OCI-LY1 (cell line): ENCODE data around the gene CXCL5.

Experiments
- H2AFZ ChIP-seq: fragments of 200-600 bp; sonication (generic), shearing (Covaris generic); 2 replicates; pipeline ENCODE4 v1.6.0; 2014; ENCODE audit warnings: antibody characterized with exemption, mild to moderate bottlenecking, low read length
- H3F3A ChIP-seq: fragments of 200-600 bp; sonication (generic), shearing (Covaris generic); 2 replicates; pipeline ENCODE4 v1.6.0; 2014; ENCODE audit warnings: mild to moderate bottlenecking, antibody characterized with exemption, low read length, moderate library complexity; ENCODE audit not compliant: insufficient read depth
- H3K27ac ChIP-seq: fragments of 200-600 bp; sonication (generic); 2 replicates; pipeline ENCODE4 v1.5.1; 2014; ENCODE audit warnings: low read length, mixed run types, mild to moderate bottlenecking, low read depth; ENCODE audit not compliant: poor library complexity, severe bottlenecking
- H3K27me3 ChIP-seq: fragments of 200-600 bp; sonication (generic); 2 replicates; pipeline ENCODE4 v1.6.0; 2014; ENCODE audit warnings: antibody characterized with exemption, mild to moderate bottlenecking, low read length, moderate library complexity; ENCODE audit not compliant: insufficient read depth
- H3K36me3 ChIP-seq: fragments of 200-600 bp; sonication (generic); 2 replicates; pipeline ENCODE4 v1.6.1; 2014; ENCODE audit warnings: mild to moderate bottlenecking, antibody characterized with exemption, low read length, moderate library complexity, mixed read lengths; ENCODE audit not compliant: insufficient read depth
- H3K4me1 ChIP-seq: fragments of 200-600 bp; sonication (generic); 2 replicates; pipeline ENCODE4 v1.5.1; 2014; ENCODE audit warnings: mild to moderate bottlenecking, low read length, moderate library complexity; ENCODE audit not compliant: insufficient read depth, severe bottlenecking
- H3K4me2 ChIP-seq: fragments of 200-600 bp; sonication (generic), shearing (Covaris generic); 2 replicates; pipeline ENCODE4 v1.6.1; 2014; ENCODE audit warnings: low read length
- H3K4me3 ChIP-seq: fragments of 200-600 bp; sonication (generic); 2 replicates; pipeline ENCODE4 v1.5.1; 2014; ENCODE audit warnings: low read length, low read depth, mild to moderate bottlenecking, mixed read lengths; ENCODE audit not compliant: poor library complexity, severe bottlenecking
- H3K79me2 ChIP-seq: fragments of 200-600 bp; shearing (Covaris generic); 2 replicates; pipeline ENCODE4 v1.6.1; 2016; ENCODE audit warnings: mixed run types, low read length, mixed read lengths; ENCODE audit not compliant: insufficient read depth
- H3K9ac ChIP-seq: fragments of 200-600 bp; sonication (generic), shearing (Covaris generic); 2 replicates; pipeline ENCODE4 v1.6.1; 2014; ENCODE audit warnings: mild to moderate bottlenecking, low read length, mixed read lengths
- H3K9me2 ChIP-seq: fragments of 200-600 bp; sonication (generic), shearing (Covaris generic); 2 replicates; pipeline ENCODE4 v1.6.1; 2014; ENCODE audit warnings: low read depth, mild to moderate bottlenecking, low read length, mixed read lengths
- H3K9me3 ChIP-seq: fragments of 200-600 bp; shearing (Covaris generic); 2 replicates; pipeline ENCODE4 v1.6.1; 2014; ENCODE audit warnings: low read length, mixed read lengths
- H4K20me1 ChIP-seq: fragments of 200-600 bp; sonication (generic), shearing (Covaris generic); 2 replicates; pipeline ENCODE4 v1.6.0; 2016; ENCODE audit warnings: mild to moderate bottlenecking, low read length; ENCODE audit not compliant: insufficient read depth
- EZH2 ChIP-seq: fragments of 200-600 bp; sonication (generic), shearing (Covaris generic); IDR thresholded peaks from 2 replicates; pipeline ENCODE4 v1.8.0; 2017; ENCODE audit warnings: borderline replicate concordance, mixed run types, mild to moderate bottlenecking, antibody characterized with exemption, low read length, moderate library complexity, mixed read lengths
- TF ChIP-seq, protein P1 (sequence below): fragments of 200-600 bp; sonication (generic), shearing (Covaris generic); IDR thresholded peaks from 2 replicates; pipeline ENCODE4 v1.5.1; 2017; ENCODE audit warnings: mild to moderate bottlenecking, antibody characterized with exemption, low read length, moderate library complexity, mixed read lengths

CXCL5 gene

GRCh38 chr4:74038086-74038424 is 39.6 kb upstream of the CXCL5 start:
- no peaks in the 10 kb centered on the region for H3F3A ChIP-seq
- H3K9me3 ChIP-seq: no peaks in the 10 kb centered on the region
- no peak overlapping the region for H3K27ac ChIP-seq
- H2AFZ ChIP-seq: no peak overlapping the region
- no peaks in the 10 kb centered on the region for H3K9me2 ChIP-seq
- no peak overlapping the region for H3K4me2 ChIP-seq
- no peaks in the 10 kb centered on the region for H4K20me1 ChIP-seq
- no peaks in the 10 kb centered on the region for H3K79me2 ChIP-seq
- no peaks in the 10 kb centered on the region for H3K4me1 ChIP-seq
- TF ChIP-seq, protein P1, sequence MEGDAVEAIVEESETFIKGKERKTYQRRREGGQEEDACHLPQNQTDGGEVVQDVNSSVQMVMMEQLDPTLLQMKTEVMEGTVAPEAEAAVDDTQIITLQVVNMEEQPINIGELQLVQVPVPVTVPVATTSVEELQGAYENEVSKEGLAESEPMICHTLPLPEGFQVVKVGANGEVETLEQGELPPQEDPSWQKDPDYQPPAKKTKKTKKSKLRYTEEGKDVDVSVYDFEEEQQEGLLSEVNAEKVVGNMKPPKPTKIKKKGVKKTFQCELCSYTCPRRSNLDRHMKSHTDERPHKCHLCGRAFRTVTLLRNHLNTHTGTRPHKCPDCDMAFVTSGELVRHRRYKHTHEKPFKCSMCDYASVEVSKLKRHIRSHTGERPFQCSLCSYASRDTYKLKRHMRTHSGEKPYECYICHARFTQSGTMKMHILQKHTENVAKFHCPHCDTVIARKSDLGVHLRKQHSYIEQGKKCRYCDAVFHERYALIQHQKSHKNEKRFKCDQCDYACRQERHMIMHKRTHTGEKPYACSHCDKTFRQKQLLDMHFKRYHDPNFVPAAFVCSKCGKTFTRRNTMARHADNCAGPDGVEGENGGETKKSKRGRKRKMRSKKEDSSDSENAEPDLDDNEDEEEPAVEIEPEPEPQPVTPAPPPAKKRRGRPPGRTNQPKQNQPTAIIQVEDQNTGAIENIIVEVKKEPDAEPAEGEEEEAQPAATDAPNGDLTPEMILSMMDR: no peak
- no peak for TF ChIP-seq EZH2
- H3K4me3 ChIP-seq: no peak overlapping the region
- H3K27me3 ChIP-seq: 0 out of 2 replicates have a peak, but pooled peaks cover 4% of the 10 kb centered on the region
- H3K9ac ChIP-seq: no peak overlapping the region
- no peaks in the 10 kb centered on the region for H3K36me3 ChIP-seq

DNA sequence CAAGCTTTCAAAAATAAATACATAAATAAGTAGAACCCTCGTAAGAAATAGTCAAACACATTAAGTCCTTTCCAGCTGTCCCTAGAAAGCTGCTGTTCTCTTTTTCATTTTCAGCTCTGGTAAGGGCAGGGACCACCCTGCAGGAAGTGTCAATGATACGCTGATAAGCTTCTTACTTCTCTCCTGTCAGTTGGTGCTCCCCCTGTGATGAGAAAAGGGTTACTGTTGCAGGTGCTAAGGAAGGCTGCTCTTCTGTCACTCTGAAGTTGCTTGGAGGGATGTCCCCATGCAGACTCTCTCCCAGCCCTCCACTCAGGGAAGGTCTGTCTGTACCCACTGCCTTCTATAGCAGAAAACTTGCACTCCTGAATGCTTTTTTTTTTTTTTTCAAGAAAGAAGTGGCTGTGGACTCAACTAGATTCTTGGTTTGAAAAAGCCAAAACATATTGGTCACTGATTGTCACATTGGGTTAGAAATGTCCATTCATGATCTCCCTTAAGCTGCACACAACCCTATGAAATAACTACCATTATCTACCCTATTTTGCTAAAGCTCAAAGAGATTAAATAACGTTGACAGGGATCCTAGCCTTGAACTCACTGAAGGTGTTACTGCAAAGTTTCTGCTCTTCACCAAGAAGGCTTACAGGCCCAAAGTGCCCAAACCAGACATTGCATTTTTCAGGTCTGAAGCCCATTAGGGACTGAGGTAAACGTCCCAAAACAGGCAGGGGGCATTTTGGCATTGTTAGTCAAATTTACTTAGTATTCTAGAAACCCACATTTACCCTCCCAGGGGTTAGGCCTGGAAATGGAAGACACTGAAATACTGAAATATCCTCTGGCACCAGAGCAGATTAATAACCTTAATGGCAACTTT is 38.8 kb upstream of the CXCL5 start:
- Histone ChIP-seq H3K27ac (no peak overlapping the region), H3K27me3 (no peaks in the 10 kb centered on the region), H2AFZ (no peak overlapping the region), H3K9ac (no peak overlapping the region), H3K9me3 (no peaks in the 10 kb centered on the region), H3K4me1 (no peaks in the 10 kb centered on the region), H3K4me2 (no peak overlapping the region), H3F3A (no peaks in the 10 kb centered on the region), H3K79me2 (no peaks in the 10 kb centered on the region), H3K4me3 (no peak overlapping the region), H4K20me1 (no peaks in the 10 kb centered on the region), H3K36me3 (no peaks in the 10 kb centered on the region), H3K9me2 (no peaks in the 10 kb centered on the region)
- TF ChIP-seq, protein P1: no peak
- no peak for TF ChIP-seq EZH2

DNA sequence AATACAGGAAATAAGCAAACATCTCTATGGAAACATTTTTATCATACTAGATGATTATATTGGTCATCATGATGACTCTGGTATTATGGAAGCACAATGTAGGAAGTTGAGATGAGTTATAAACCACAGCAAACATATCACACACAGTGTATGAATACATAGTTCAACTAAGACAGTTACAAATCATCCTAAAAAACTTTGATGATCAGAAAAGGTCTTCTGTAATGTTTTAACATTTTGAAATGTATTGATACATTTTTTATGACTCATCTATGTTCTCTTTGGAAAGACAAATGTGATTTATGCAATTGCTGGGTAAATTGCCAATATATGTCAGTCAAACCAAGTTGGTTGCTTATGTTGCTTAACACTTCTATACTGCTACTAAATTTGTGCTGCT is 35.3 kb upstream of the CXCL5 start:
- H4K20me1 ChIP-seq: no peaks in the 10 kb centered on the region
- H3K79me2 ChIP-seq: no peaks in the 10 kb centered on the region
- H3K9me2 ChIP-seq: no peaks in the 10 kb centered on the region
- no peaks in the 10 kb centered on the region for H3K9me3 ChIP-seq
- no peak overlapping the region for H3K27ac ChIP-seq
- H3K4me1 ChIP-seq: no peaks in the 10 kb centered on the region
- no peak overlapping the region for H3K9ac ChIP-seq
- H3K36me3 ChIP-seq: no peaks in the 10 kb centered on the region
- no peaks in the 10 kb centered on the region for H3K27me3 ChIP-seq
- no peak overlapping the region for H3K4me2 ChIP-seq
- H3F3A ChIP-seq: no peaks in the 10 kb centered on the region
- TF ChIP-seq, protein P1: no peak
- TF ChIP-seq EZH2: no peak
- H3K4me3 ChIP-seq: no peak overlapping the region
- no peak overlapping the region for H2AFZ ChIP-seq
